H1 (cell line): ENCODE measurements around the gene TNFRSF13B. TPM values are rescaled to one million over a fixed set of nuclear protein-coding genes. Genes with fewer than 3 reads are reported as not detected.
"Not testable (repeated sequence)": the region's sequence is repeated elsewhere in the genome, so short reads cannot be mapped to it uniquely, and the experiment has no call there.

Experiments
- CTCF ChIA-PET: fragments of 300-600 bp; sonication (Branson Sonifier 250); formaldehyde crosslinking; loops from one replicate; lab custom pipeline; 2021; ENCODE audit not compliant: partially characterized antibody; lab: Charles Lee
- POLR2A ChIA-PET: fragments of 300-600 bp; sonication (Branson Sonifier 250); formaldehyde crosslinking; loops from one replicate; lab custom pipeline; 2021; ENCODE audit warnings: inconsistent platforms; ENCODE audit not compliant: partially characterized antibody; lab: Charles Lee
- DNase-seq, 2 experiments: peaks; one replicate each; pipeline versions ENCODE4 v3.0.0 to v3.0.0-alpha.2; 2010 to 2022; ENCODE audit warnings: low spot score in 2 of 2, low read depth in 1 of 2, mixed read lengths in 1 of 2
- FAIRE-seq: peaks from 2 replicates; lab custom pipeline; 2011; peaks lifted over from hg19 to GRCh38; lab: Jason Lieb, UNC
- H2AFZ ChIP-seq: 2 replicates; pipeline ENCODE4 v1.8.1; 2012; ENCODE audit warnings: low read length, inconsistent platforms
- H2AK5ac ChIP-seq: 2 replicates; pipeline ENCODE4 v1.6.1; 2013; ENCODE audit warnings: low read depth, low read length
- H2BK120ac ChIP-seq: replicated peaks from 2 replicates; pipeline ENCODE3; 2013; ENCODE audit warnings: low read depth, low read length, inconsistent platforms
- H2BK12ac ChIP-seq: 2 replicates; pipeline ENCODE4 v1.6.1; 2013; ENCODE audit warnings: low read depth, low read length
- H2BK15ac ChIP-seq: 2 replicates; pipeline ENCODE4 v1.6.1; 2013; ENCODE audit warnings: low read length
- H2BK20ac ChIP-seq: 2 replicates; pipeline ENCODE4 v1.6.1; 2013; ENCODE audit warnings: low read length
- H2BK5ac ChIP-seq: 2 replicates; pipeline ENCODE4 v1.6.1; 2013; ENCODE audit warnings: low read depth, low read length
- H3K14ac ChIP-seq: 2 replicates; pipeline ENCODE4 v1.6.1; 2013; ENCODE audit warnings: inconsistent platforms; ENCODE audit not compliant: insufficient read length
- H3K18ac ChIP-seq: 2 replicates; pipeline ENCODE4 v1.6.1; 2013; ENCODE audit warnings: low read length; ENCODE audit errors: extremely low read depth
- H3K23ac ChIP-seq: 2 replicates; pipeline ENCODE4 v1.6.1; 2013; ENCODE audit warnings: inconsistent platforms; ENCODE audit not compliant: insufficient read length
- H3K23me2 ChIP-seq: 2 replicates; pipeline ENCODE4 v1.6.1; 2013; ENCODE audit warnings: low read depth, low read length
- H3K27ac ChIP-seq: 2 replicates; pipeline ENCODE4 v1.6.1; 2011; ENCODE audit warnings: low read depth, low read length, inconsistent platforms
- H3K27me3 ChIP-seq, 4 experiments: replicated peaks in 1 of 4; 1 replicate in 1 of 4; 2 replicates in 3 of 4; pipeline versions ENCODE4 v1.6.1 to v1.8.1; 2011 to 2013; ENCODE audit warnings: low read length in 3 of 4, mild to moderate bottlenecking in 3 of 4, inconsistent platforms in 2 of 4, mixed read lengths in 2 of 4, moderate library complexity in 1 of 4; ENCODE audit not compliant: control insufficient read depth in 3 of 4, insufficient read depth in 3 of 4; ENCODE audit errors: extremely low read depth in 1 of 4
- H3K36me3 ChIP-seq, 4 experiments: 2 replicates each; pipeline versions ENCODE4 v1.6.1 to v1.8.1; 2011 to 2013; ENCODE audit warnings: mild to moderate bottlenecking in 4 of 4, low read length in 3 of 4, moderate library complexity in 2 of 4, control low read depth in 1 of 4, inconsistent platforms in 1 of 4; ENCODE audit not compliant: insufficient read depth in 4 of 4, control insufficient read depth in 2 of 4
- H3K4ac ChIP-seq: replicated peaks from 2 replicates; pipeline ENCODE3; 2013; ENCODE audit warnings: low read length, low read depth, mixed read lengths, inconsistent platforms; ENCODE audit not compliant: insufficient read length
- H3K4me1 ChIP-seq, 4 experiments: replicated peaks in 1 of 4; 1 replicate in 1 of 4; 2 replicates in 3 of 4; pipeline versions ENCODE4 v1.6.1 to v1.8.1; 2011 to 2013; ENCODE audit warnings: low read length in 3 of 4, inconsistent platforms in 2 of 4, mixed read lengths in 1 of 4; ENCODE audit not compliant: insufficient read depth in 4 of 4, control insufficient read depth in 3 of 4
- H3K4me2 ChIP-seq, 2 experiments: 2 replicates each; pipeline versions ENCODE4 v1.6.1 to v1.8.1; 2011 to 2013; ENCODE audit warnings: low read depth in 2 of 2, low read length in 2 of 2, control low read depth in 1 of 2, inconsistent platforms in 1 of 2, mild to moderate bottlenecking in 1 of 2; ENCODE audit not compliant: insufficient read depth in 1 of 2
- H3K4me3 ChIP-seq, 4 experiments: fragments of 200-600, 300-600 bp in 1 of 4; sonication (generic), shearing (Covaris generic), sonication (Bioruptor Twin) in 1 of 4; 2 replicates each; pipeline versions ENCODE4 v1.5.1 to v1.8.1; 2011 to 2016; ENCODE audit warnings: low read length in 4 of 4, low read depth in 3 of 4, control low read depth in 2 of 4, inconsistent platforms in 2 of 4, mild to moderate bottlenecking in 2 of 4, mixed read lengths in 1 of 4, moderate library complexity in 1 of 4; ENCODE audit not compliant: insufficient read depth in 2 of 4; ENCODE audit errors: extremely low read depth in 1 of 4
- H3K56ac ChIP-seq: replicated peaks from 2 replicates; pipeline ENCODE3; 2013; ENCODE audit warnings: low read depth, mild to moderate bottlenecking, mixed read lengths, low read length, inconsistent platforms; ENCODE audit not compliant: insufficient read length
- H3K79me1 ChIP-seq: 2 replicates; pipeline ENCODE4 v1.6.1; 2013; ENCODE audit warnings: low read depth, low read length, control low read depth
- H3K79me2 ChIP-seq, 2 experiments: 2 replicates each; pipeline versions ENCODE4 v1.6.1 to v1.8.1; 2012 to 2013; ENCODE audit warnings: low read length in 2 of 2, mild to moderate bottlenecking in 2 of 2, inconsistent platforms in 1 of 2; ENCODE audit not compliant: insufficient read depth in 2 of 2, control insufficient read depth in 1 of 2
- H3K9ac ChIP-seq, 4 experiments: replicated peaks in 1 of 4; 1 replicate in 1 of 4; 2 replicates in 3 of 4; pipeline versions ENCODE4 v1.6.1 to v1.8.1; 2011 to 2013; ENCODE audit warnings: low read depth in 3 of 4, low read length in 3 of 4, control low read depth in 2 of 4, mild to moderate bottlenecking in 2 of 4, moderate library complexity in 2 of 4, inconsistent platforms in 1 of 4; ENCODE audit errors: extremely low read depth in 1 of 4
- H3K9me3 ChIP-seq, 2 experiments: 2 replicates each; pipeline versions ENCODE4 v1.6.1 to v1.8.1; 2012 to 2013; ENCODE audit warnings: mild to moderate bottlenecking in 2 of 2, moderate library complexity in 2 of 2, control low read depth in 1 of 2, inconsistent platforms in 1 of 2, low read depth in 1 of 2, low read length in 1 of 2, mixed read lengths in 1 of 2; ENCODE audit not compliant: insufficient read depth in 2 of 2
- H4K20me1 ChIP-seq, 2 experiments: replicated peaks in 1 of 2; 2 replicates each; pipeline versions ENCODE3 to v1.8.1; 2011 to 2013; ENCODE audit warnings: inconsistent platforms in 2 of 2, low read length in 2 of 2, mild to moderate bottlenecking in 1 of 2; ENCODE audit not compliant: insufficient read depth in 2 of 2, control insufficient read depth in 1 of 2
- H4K5ac ChIP-seq: 2 replicates; pipeline ENCODE4 v1.6.1; 2013; ENCODE audit warnings: low read length, low read depth, mixed read lengths, inconsistent platforms; ENCODE audit not compliant: insufficient read length
- H4K8ac ChIP-seq: 2 replicates; pipeline ENCODE4 v1.8.0; 2013; ENCODE audit warnings: mild to moderate bottlenecking, moderate library complexity, low read length, inconsistent platforms; ENCODE audit not compliant: insufficient read depth; ENCODE audit errors: extremely low read depth
- H4K91ac ChIP-seq: replicated peaks from 2 replicates; pipeline ENCODE3; 2013; ENCODE audit warnings: low read length, mixed read lengths, inconsistent platforms; ENCODE audit not compliant: insufficient read length
- WGBS, 2 experiments: shearing (Covaris generic) in 1 of 2; methylation state at CpG; one replicate each; pipeline versions ENCODE4 v1.1.6 to v1.1.7; 2013 to 2015; ENCODE audit warnings: low lambda C conversion rate in 2 of 2, mixed read lengths in 2 of 2, inconsistent platforms in 1 of 2, low coverage in 1 of 2, missing lambda C conversion rate in 1 of 2; ENCODE audit not compliant: insufficient replicate concordance in 2 of 2, insufficient coverage in 1 of 2, insufficient read length in 1 of 2; ENCODE audit errors: extremely low coverage in 1 of 2, missing lambda C conversion rate in 1 of 2; 5-methylcytosine and 5-hydroxymethylcytosine counted together
- polyA plus RNA-seq, 7 experiments: library from polyadenylated mRNA; depleted of rRNA in 3 of 7; stranded (reverse) in 5 of 7; unstranded in 2 of 7; fragments of >200 nt in 5 of 7; fragments of 200-250 nt in 2 of 7; gene quantifications; 1 replicate in 5 of 7; 2 replicates in 1 of 7; 4 replicates in 1 of 7; pipeline versions ENCODE4 v1.2.1 to v1.2.3, GENCODE V29; 2011 to 2013; ENCODE audit warnings: missing spikeins in 2 of 7, mixed read lengths in 2 of 7
- total RNA-seq: library from RNA; stranded (reverse); fragmentation: NEBNext Ultra II Directional; extraction: Animal tissue kit (Norgen Biotek cat#: 25700); gene quantifications from 2 replicates; pipeline ENCODE4 v1.2.1, GENCODE V29; 2021

Gene TNFRSF13B
- total and polyA plus RNA-seq, 2 of the 8 experiments (the other 6 are each of a cell fraction or from before 2014, with no cell fraction given) = not detected

DNA sequence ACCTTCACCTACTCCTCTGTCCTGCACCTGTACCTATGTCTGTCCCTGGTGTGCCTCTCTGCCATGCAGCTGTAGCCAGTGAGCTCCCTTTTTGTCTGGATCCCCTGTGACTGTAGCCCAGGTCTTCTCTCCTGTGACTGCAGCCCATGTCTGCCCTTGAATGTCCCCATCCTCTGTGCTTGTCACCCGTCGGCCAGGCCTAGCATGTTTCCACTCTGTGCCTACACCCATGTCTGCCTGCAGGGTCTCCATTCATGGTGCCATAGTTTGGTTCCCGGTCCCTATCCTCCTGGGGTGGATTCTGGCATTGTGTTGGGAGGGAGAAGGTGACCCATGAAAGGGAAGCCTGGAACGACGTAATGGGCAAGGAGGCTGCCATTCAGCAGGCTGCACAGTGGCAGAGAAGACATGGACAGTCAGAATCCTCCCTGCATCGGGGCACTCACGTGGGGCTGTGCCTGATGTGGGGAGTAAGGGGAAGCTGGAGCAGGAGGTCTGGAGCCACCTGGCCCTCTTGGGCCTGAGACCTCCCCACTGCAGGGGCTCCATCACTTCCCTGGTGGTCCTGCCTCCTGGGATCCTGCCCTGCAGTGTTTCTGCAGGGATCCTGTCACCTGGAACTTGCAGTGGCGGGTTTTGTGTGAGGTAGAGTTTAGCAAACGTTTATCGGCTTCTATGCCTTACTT lies 74.6 kb downstream of the TNFRSF13B start:
- H3K36me3 ChIP-seq, H2BK5ac ChIP-seq, H3K9ac ChIP-seq, H3K9me3 ChIP-seq, H2AK5ac ChIP-seq, H3K4me2 ChIP-seq, H4K8ac ChIP-seq, H3K23ac ChIP-seq, H4K91ac ChIP-seq, H2AFZ ChIP-seq, H3K4ac ChIP-seq, H3K27me3 ChIP-seq, CTCF ChIA-PET, H3K4me1 ChIP-seq, H2BK20ac ChIP-seq, H3K79me1 ChIP-seq, H4K20me1 ChIP-seq, POLR2A ChIA-PET, FAIRE-seq, H3K14ac ChIP-seq, H2BK15ac ChIP-seq, H3K27ac ChIP-seq, H4K5ac ChIP-seq, H3K18ac ChIP-seq, H3K4me3 ChIP-seq, H2BK12ac ChIP-seq, H2BK120ac ChIP-seq, H3K56ac ChIP-seq, DNase-seq, H3K79me2 ChIP-seq, H3K23me2 ChIP-seq: not testable (repeated sequence)
- WGBS, 2 experiments = 81% methylated on average over 10 of the region's 10 CpGs; no CpG with 5 or more reads in 1 of the 2 experiments

DNA sequence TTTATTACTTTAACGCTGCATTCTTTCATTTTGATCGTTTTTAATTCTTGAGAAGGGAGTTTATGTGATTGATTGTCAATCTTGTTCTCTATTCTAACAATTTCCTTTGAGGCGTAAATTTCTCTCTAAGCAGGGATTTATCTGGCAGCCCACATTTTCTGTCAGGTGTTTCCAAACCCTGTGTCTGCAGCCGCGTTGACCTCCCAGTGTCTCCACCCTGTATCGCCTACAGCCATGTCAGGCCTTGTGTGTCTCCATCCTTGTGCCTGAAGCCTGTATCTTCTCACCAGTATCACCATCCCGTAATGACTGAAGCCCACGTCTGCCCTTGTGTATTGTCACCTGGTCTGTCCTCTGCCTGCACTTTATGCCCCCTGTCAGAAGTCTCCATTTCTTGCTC lies 75.7 kb downstream of the TNFRSF13B start:
- H3K36me3 ChIP-seq, H3K9ac ChIP-seq, H4K20me1 ChIP-seq, H4K91ac ChIP-seq, POLR2A ChIA-PET, DNase-seq, H3K18ac ChIP-seq, CTCF ChIA-PET, H2BK15ac ChIP-seq, H2BK5ac ChIP-seq, H2BK20ac ChIP-seq, H3K79me1 ChIP-seq, H3K14ac ChIP-seq, H3K27me3 ChIP-seq, H3K4me2 ChIP-seq, H2BK120ac ChIP-seq, H4K5ac ChIP-seq, H2BK12ac ChIP-seq, H3K9me3 ChIP-seq, H2AFZ ChIP-seq, H3K4ac ChIP-seq, H3K23ac ChIP-seq, H3K56ac ChIP-seq, H3K4me3 ChIP-seq, FAIRE-seq, H4K8ac ChIP-seq, H2AK5ac ChIP-seq, H3K79me2 ChIP-seq, H3K23me2 ChIP-seq, H3K27ac ChIP-seq, H3K4me1 ChIP-seq: not testable (repeated sequence)
- WGBS, 2 experiments = 90% methylated on average over 8 of the region's 8 CpGs; no CpG with 5 or more reads in 1 of the 2 experiments
